Erythroblast (primary cell): ENCODE results near the gene ATP4A.

Experiments
- GATA1 ChIP-seq: IDR thresholded peaks from 2 replicates; pipeline ENCODE4 v1.6.1; 2011; ENCODE audit warnings: low read depth, mild to moderate bottlenecking, control low read depth, low read length, moderate library complexity
- POLR2A ChIP-seq: IDR thresholded peaks from 2 replicates; pipeline ENCODE4 v1.6.1; 2011; ENCODE audit warnings: mild to moderate bottlenecking, low read length

DNA sequence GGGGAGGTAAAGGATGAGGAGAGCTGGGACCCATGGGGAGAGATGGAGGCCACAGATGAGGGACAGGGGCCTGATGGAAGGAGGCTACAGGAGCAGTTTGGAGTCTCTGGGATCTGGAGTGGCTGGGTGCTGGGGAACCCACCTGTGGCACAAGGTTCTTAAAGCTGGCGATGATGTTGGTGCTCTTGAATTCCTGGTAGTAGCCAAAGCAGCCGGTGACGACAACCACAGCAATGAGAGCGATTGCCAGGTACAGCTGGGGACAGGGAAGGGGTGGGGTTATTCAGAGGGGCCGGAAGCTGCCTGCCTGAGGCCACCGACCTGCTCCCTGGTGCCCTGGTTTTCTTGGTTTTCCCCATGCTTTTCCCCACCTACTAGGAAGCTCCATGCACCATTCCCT, 2.8 kb downstream of the ATP4A start:
- no peak for TF ChIP-seq POLR2A
- no peak for TF ChIP-seq GATA1
